ENCODE data around the gene CSMD2.

GRCh38 chr1:33943978-33944377, 221.1 kb downstream of the CSMD2 start:
- TF ChIP-seq EZH2phosphoT487 (IDR thresholded peaks at IDR 0.05; ENCODE audit: borderline replicate concordance, low read depth, low read length) (no peak), CTCF (conservative IDR thresholded peaks at IDR 0.05; ENCODE audit: low read length) (no peak)
